K562 (cell line): Measurements from ENCODE around the gene COMTD1. TPM values are rescaled to one million over a fixed set of nuclear protein-coding genes. Genes with fewer than 3 reads are reported as not detected.

Experiments
- DACH1 ChIP-seq: fragments of 450-650 bp; IDR thresholded peaks from 2 replicates; pipeline ENCODE4 v1.6.1; 2018; ENCODE audit not compliant: partially characterized antibody
- ILK ChIP-seq: fragments of 450-650 bp; IDR thresholded peaks from 2 replicates; pipeline ENCODE4 v1.6.1; 2016; ENCODE audit warnings: missing genetic modification characterization, low read depth, mild to moderate bottlenecking, missing compliant biosample characterization, moderate library complexity, borderline replicate concordance
- IRF2 ChIP-seq: sonication (generic); formaldehyde crosslinking; IDR thresholded peaks from 2 replicates; pipeline ENCODE4 v1.8.1; 2022; ENCODE audit warnings: mild to moderate bottlenecking, missing genetic modification reagents
- JUND ChIP-seq, 2 experiments: IDR thresholded peaks; 2 replicates in 1 of 2; 3 replicates in 1 of 2; pipeline ENCODE4 v1.6.1; 2011; ENCODE audit warnings: borderline replicate concordance in 2 of 2, low read depth in 2 of 2, low read length in 2 of 2, improper control_type of control experiment in 1 of 2, missing biosample characterization in 1 of 2, missing genetic modification characterization in 1 of 2, missing genetic modification reagents in 1 of 2
- NBN ChIP-seq: fragments of 450-650 bp; IDR thresholded peaks from 2 replicates; pipeline ENCODE4 v1.6.1; 2016; ENCODE audit warnings: low read depth, mild to moderate bottlenecking
- NFE2 ChIP-seq: IDR thresholded peaks from 2 replicates; pipeline ENCODE4 v1.6.1; 2014; ENCODE audit warnings: antibody characterized with exemption, low read depth
- PHF20 ChIP-seq: fragments of 450-650 bp; IDR thresholded peaks from 2 replicates; pipeline ENCODE4 v1.6.1; 2018; ENCODE audit not compliant: partially characterized antibody
- ZBTB11 ChIP-seq, 3 experiments: fragments of 200-800 bp in 1 of 3; fragments of 250-450 bp in 1 of 3; fragments of 450-650 bp in 1 of 3; sonication (Bioruptor Pico) in 1 of 3; sonication (Bioruptor generic) in 1 of 3; formaldehyde crosslinking in 1 of 3; IDR thresholded peaks; 2 replicates each; pipeline versions ENCODE4 v1.6.1 to v1.8.0; 2016 to 2022; ENCODE audit warnings: mild to moderate bottlenecking in 2 of 3, missing genetic modification characterization in 2 of 3, missing compliant biosample characterization in 1 of 3, moderate library complexity in 1 of 3
- ZBTB5 ChIP-seq: fragments of 450-650 bp; IDR thresholded peaks from 2 replicates; pipeline ENCODE4 v1.6.1; 2017; ENCODE audit warnings: antibody characterized with exemption
- ZNF217 ChIP-seq: sonication (generic); formaldehyde crosslinking; IDR thresholded peaks from 2 replicates; pipeline ENCODE4 v1.8.0; 2022; ENCODE audit warnings: mild to moderate bottlenecking, missing genetic modification reagents
- ZNF263 ChIP-seq: sonication (generic); formaldehyde crosslinking; IDR thresholded peaks from 2 replicates; pipeline ENCODE4 v1.8.0; 2022; ENCODE audit warnings: mild to moderate bottlenecking, missing genetic modification reagents, borderline replicate concordance
- ZNF316 ChIP-seq: fragments of 450-650 bp; IDR thresholded peaks from 2 replicates; pipeline ENCODE4 v1.6.1; 2016
- ZNF398 ChIP-seq: fragments of 250-450 bp; sonication (Bioruptor Pico); IDR thresholded peaks from 2 replicates; pipeline ENCODE4 v1.8.0; 2021; ENCODE audit warnings: moderate library complexity, mild to moderate bottlenecking, inconsistent platforms
- ZNF584 ChIP-seq: fragments of 200-800 bp; sonication (Bioruptor generic); IDR thresholded peaks from 2 replicates; pipeline ENCODE4 v1.6.1; 2016; ENCODE audit warnings: low read depth, mild to moderate bottlenecking, missing genetic modification characterization, missing compliant biosample characterization
- ZNF778 ChIP-seq: fragments of 450-650 bp; formaldehyde crosslinking; IDR thresholded peaks from 2 replicates; pipeline ENCODE4 v1.4.0; 2020; ENCODE audit warnings: mild to moderate bottlenecking, moderate library complexity
- polyA plus RNA-seq, 8 experiments: library from polyadenylated mRNA; depleted of rRNA in 4 of 8; stranded (reverse) in 5 of 8; unstranded in 3 of 8; fragments of >200 nt; fragmentation: Nextera tagmentation in 2 of 8; fragmentation: Illumina TruSeq in 1 of 8; extraction: Ambion mirVana in 2 of 8; extraction: Trizol in 1 of 8; gene quantifications; 2 replicates each; pipeline versions ENCODE4 v1.2.1 to v1.2.3, GENCODE V29; 2011 to 2014; ENCODE audit warnings: inconsistent platforms in 1 of 8, missing spikeins in 1 of 8
- total RNA-seq, 7 experiments: library from RNA; depleted of rRNA in 6 of 7; stranded (reverse); fragments of >200 nt in 6 of 7; fragmentation: Illumina TruSeq in 2 of 7; extraction: Trizol in 2 of 7; gene quantifications; 2 replicates each; pipeline versions ENCODE4 v1.2.1 to v1.2.3, GENCODE V29; 2011 to 2021; ENCODE audit warnings: low replicate concordance in 1 of 7
- TF ChIP-seq, protein P1 (sequence below): fragments of 200-800 bp; sonication (Bioruptor generic); IDR thresholded peaks from 2 replicates; pipeline ENCODE4 v1.6.1; 2017; ENCODE audit warnings: missing genetic modification characterization, missing compliant biosample characterization
- TF ChIP-seq, protein P2 (sequence below): fragments of 450-650 bp; IDR thresholded peaks from 2 replicates; pipeline ENCODE4 v1.6.1; 2016; ENCODE audit warnings: borderline replicate concordance

COMTD1 gene
- total and polyA plus RNA-seq, 9 of the 15 experiments (the other 6 are each of a cell fraction or from before 2014, with no cell fraction given) = 0.41 to 112 (median 13.7) TPM

- TF ChIP-seq ZBTB5 (no peak), DACH1 (no peak), ZNF316 (peak; percentile 77), JUND (IDR thresholded peaks at IDR 0.05; ENCODE audit: borderline replicate concordance, low read depth, low read length) (no peak), JUND (tag; IDR thresholded peaks at IDR 0.05; ENCODE audit: borderline replicate concordance, low read depth, low read length) (no peak; the same call in 2 of the 3 replicates), ZNF584 (CRISPR knock-in tag) (peak; percentile 80; the same call in 1 of the 2 replicates), NBN (peak; percentile 86), NFE2 (peak; percentile 73), ILK (no peak), PHF20 (no peak), IRF2 (CRISPR knock-in tag) (no peak), ZNF263 (CRISPR knock-in tag) (0 out of 2 replicates have a peak, but pooled peaks have one; percentile 24), ZNF217 (no peak), ZBTB11 (CRISPR knock-in tag; IDR thresholded peaks at IDR 0.05) (no peak; a peak in 1 of 6 replicates), ZNF398 (CRISPR knock-in tag) (no peak), ZNF778 (CRISPR knock-in tag) (no peak)
- TF ChIP-seq, protein P1, sequence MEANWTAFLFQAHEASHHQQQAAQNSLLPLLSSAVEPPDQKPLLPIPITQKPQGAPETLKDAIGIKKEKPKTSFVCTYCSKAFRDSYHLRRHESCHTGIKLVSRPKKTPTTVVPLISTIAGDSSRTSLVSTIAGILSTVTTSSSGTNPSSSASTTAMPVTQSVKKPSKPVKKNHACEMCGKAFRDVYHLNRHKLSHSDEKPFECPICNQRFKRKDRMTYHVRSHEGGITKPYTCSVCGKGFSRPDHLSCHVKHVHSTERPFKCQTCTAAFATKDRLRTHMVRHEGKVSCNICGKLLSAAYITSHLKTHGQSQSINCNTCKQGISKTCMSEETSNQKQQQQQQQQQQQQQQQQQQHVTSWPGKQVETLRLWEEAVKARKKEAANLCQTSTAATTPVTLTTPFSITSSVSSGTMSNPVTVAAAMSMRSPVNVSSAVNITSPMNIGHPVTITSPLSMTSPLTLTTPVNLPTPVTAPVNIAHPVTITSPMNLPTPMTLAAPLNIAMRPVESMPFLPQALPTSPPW (CRISPR knock-in tag) = no peak
- TF ChIP-seq, protein P2, sequence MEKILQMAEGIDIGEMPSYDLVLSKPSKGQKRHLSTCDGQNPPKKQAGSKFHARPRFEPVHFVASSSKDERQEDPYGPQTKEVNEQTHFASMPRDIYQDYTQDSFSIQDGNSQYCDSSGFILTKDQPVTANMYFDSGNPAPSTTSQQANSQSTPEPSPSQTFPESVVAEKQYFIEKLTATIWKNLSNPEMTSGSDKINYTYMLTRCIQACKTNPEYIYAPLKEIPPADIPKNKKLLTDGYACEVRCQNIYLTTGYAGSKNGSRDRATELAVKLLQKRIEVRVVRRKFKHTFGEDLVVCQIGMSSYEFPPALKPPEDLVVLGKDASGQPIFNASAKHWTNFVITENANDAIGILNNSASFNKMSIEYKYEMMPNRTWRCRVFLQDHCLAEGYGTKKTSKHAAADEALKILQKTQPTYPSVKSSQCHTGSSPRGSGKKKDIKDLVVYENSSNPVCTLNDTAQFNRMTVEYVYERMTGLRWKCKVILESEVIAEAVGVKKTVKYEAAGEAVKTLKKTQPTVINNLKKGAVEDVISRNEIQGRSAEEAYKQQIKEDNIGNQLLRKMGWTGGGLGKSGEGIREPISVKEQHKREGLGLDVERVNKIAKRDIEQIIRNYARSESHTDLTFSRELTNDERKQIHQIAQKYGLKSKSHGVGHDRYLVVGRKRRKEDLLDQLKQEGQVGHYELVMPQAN = peak; percentile 50; the same call in 1 of the 2 replicates
Observed at GRCh38 chr10:75209921-75210281, 25.9 kb downstream of the COMTD1 start (continued).
